ENCODE measurements around the gene SYNPO.

GRCh38 chr5:150706776-150707390, 66.4 kb downstream of the SYNPO start:
- TF ChIP-seq CTCF (IDR thresholded peaks at IDR 0.05; ENCODE audit: low read length) (no peak), EZH2phosphoT487 (IDR thresholded peaks at IDR 0.05; ENCODE audit: low read length) (no peak)
